ENCODE results near the gene PDCD2L. TPM values are rescaled to one million over a fixed set of nuclear protein-coding genes. Genes with fewer than 3 reads are reported as not detected.
A peak's percentile ranks its signal among the peaks of the same experiment; 100 is the strongest.

Gene PDCD2L
- total RNA-seq, 2 experiments from 2014 or later = 3.8 to 3.9 TPM

GRCh38 chr19:34403784-34404108 lies 453 bp upstream of the PDCD2L start:
- POLR2A ChIA-PET = interaction anchor here (0.9 to 3.2 kb wide), 4 partner anchors 8 to 38 kb away, joined by 3 to 30 read pairs (median 3); partner anchors contain the start of genes GPI and UBA2
- CTCF ChIA-PET = no interaction called here
- H3K4me1 ChIP-seq (ENCODE audit: insufficient read depth, low read length) = peaks cover 10% of the 10 kb centered on the region

GRCh38 chr19:34405892-34406660 lies 1.9 kb downstream of the PDCD2L start:
- peaks cover 26% of the 10 kb centered on the region for H3K36me3 Mint-ChIP-seq (ENCODE audit: low read depth)
- H3K4me1 Mint-ChIP-seq (ENCODE audit: low read depth) = peaks cover 30% of the 10 kb centered on the region
- intact Hi-C loops (cut with DNase I, micrococcal nuclease) = loop anchor here in 1 of 2 experiments (2.0 to 10.0 kb wide), 3 partner anchors 23 to 269 kb away; partner anchors contain the start of genes SCGB2B2, UBA2 and ZNF302

More at GRCh38 chr19:34403784-34404108, 453 bp upstream of the PDCD2L start:
- DNase-seq (no peak), ATAC-seq (ENCODE audit: poor library complexity) (no peak)
- H3K9me3 ChIP-seq (ENCODE audit: control insufficient read depth in 1 of 2, insufficient read depth in 1 of 2, low read length in 2 of 2) = no peaks in the 10 kb centered on the region
- H3K27me3 Mint-ChIP-seq = no peaks in the 10 kb centered on the region
- no peaks in the 10 kb centered on the region for H3K9me3 Mint-ChIP-seq
- H3K4me3 ChIP-seq (ENCODE audit: low read length) = peak overlapping the region; percentile 98
- peak overlapping the region in 1 of 2 donors; percentile 72 for H3K27ac ChIP-seq (ENCODE audit: low read depth in 1 of 2, low read length in 2 of 2)
- H3K27ac Mint-ChIP-seq = peak overlapping the region; percentile 86
- peaks cover 19% of the 10 kb centered on the region for H3K4me1 Mint-ChIP-seq (ENCODE audit: low read depth)
- TF ChIP-seq CTCF (IDR thresholded peaks at IDR 0.05) = no peak
- H3K36me3 Mint-ChIP-seq (ENCODE audit: low read depth) = peaks cover 27% of the 10 kb centered on the region
- intact Hi-C loops (cut with DNase I, micrococcal nuclease) = loop anchor here (1.0 to 10.0 kb wide), 5 partner anchors 25 to 271 kb away; partner anchors contain the start of genes SCGB2B2 (in 1 of the 2), UBA2 (in 1 of the 2) and ZNF302 (in 1 of the 2)
- H3K36me3 ChIP-seq (ENCODE audit: insufficient read depth, low read length) = peaks cover 19% of the 10 kb centered on the region
- H3K4me3 Mint-ChIP-seq = peak overlapping the region; percentile 95
- no peaks in the 10 kb centered on the region for H3K27me3 ChIP-seq (ENCODE audit: control insufficient read depth in 1 of 2, insufficient read depth in 2 of 2, low read length in 2 of 2)

GRCh38 chr19:34408411-34408810 lies 4.2 kb downstream of the PDCD2L start:
- intact Hi-C loops (cut with DNase I, micrococcal nuclease) = loop anchor here in 1 of 2 experiments (2.0 to 10.0 kb wide), 2 partner anchors 16 to 266 kb away; partner anchors contain the start of genes SCGB2B2 and ZNF302
- no peaks in the 10 kb centered on the region for H3K9me3 ChIP-seq (ENCODE audit: control insufficient read depth in 1 of 2, insufficient read depth in 1 of 2, low read length in 2 of 2)
- peaks cover 26% of the 10 kb centered on the region for H3K4me1 Mint-ChIP-seq (ENCODE audit: low read depth)
- peaks cover 22% of the 10 kb centered on the region for H3K36me3 ChIP-seq (ENCODE audit: insufficient read depth, low read length)
- no peak overlapping the region for H3K4me3 ChIP-seq (ENCODE audit: low read length)
- ATAC-seq (ENCODE audit: poor library complexity) = no peak
- H3K27me3 ChIP-seq (ENCODE audit: control insufficient read depth in 1 of 2, insufficient read depth in 2 of 2, low read length in 2 of 2) = no peaks in the 10 kb centered on the region
- H3K4me1 ChIP-seq (ENCODE audit: insufficient read depth, low read length) = peaks cover 10% of the 10 kb centered on the region
- CTCF ChIA-PET = no interaction called here
- no peak for DNase-seq
- H3K27ac ChIP-seq (ENCODE audit: low read depth in 1 of 2, low read length in 2 of 2) = no peak overlapping the region
- H3K9me3 Mint-ChIP-seq = no peaks in the 10 kb centered on the region
- no peaks in the 10 kb centered on the region for H3K27me3 Mint-ChIP-seq
- TF ChIP-seq CTCF (IDR thresholded peaks at IDR 0.05) = no peak
- no peak overlapping the region for H3K27ac Mint-ChIP-seq
- POLR2A ChIA-PET = no interaction called here
- peaks cover 40% of the 10 kb centered on the region for H3K36me3 Mint-ChIP-seq (ENCODE audit: low read depth)
- H3K4me3 Mint-ChIP-seq = no peak overlapping the region

More at GRCh38 chr19:34405892-34406660, 1.9 kb downstream of the PDCD2L start:
- no peak for ATAC-seq (ENCODE audit: poor library complexity)
- H3K27me3 Mint-ChIP-seq = no peaks in the 10 kb centered on the region
- no peaks in the 10 kb centered on the region for H3K9me3 Mint-ChIP-seq
- Histone ChIP-seq H3K4me3 (ENCODE audit: low read length) (no peak overlapping the region), H3K36me3 (ENCODE audit: insufficient read depth, low read length) (peaks cover 16% of the 10 kb centered on the region), H3K9me3 (ENCODE audit: control insufficient read depth in 1 of 2, insufficient read depth in 1 of 2, low read length in 2 of 2) (no peaks in the 10 kb centered on the region), H3K4me1 (ENCODE audit: insufficient read depth, low read length) (peaks cover 10% of the 10 kb centered on the region), H3K27me3 (ENCODE audit: control insufficient read depth in 1 of 2, insufficient read depth in 2 of 2, low read length in 2 of 2) (no peaks in the 10 kb centered on the region), H3K27ac (ENCODE audit: low read depth in 1 of 2, low read length in 2 of 2) (no peak overlapping the region)
- no peak for DNase-seq
- POLR2A ChIA-PET = interaction anchor here (0.6 to 3.2 kb wide), 3 partner anchors 21 to 255 kb away, joined by 3 to 30 read pairs (median 3); partner anchors contain the start of gene UBA2
- TF ChIP-seq CTCF (IDR thresholded peaks at IDR 0.05) = no peak
- H3K27ac Mint-ChIP-seq = no peak overlapping the region
- CTCF ChIA-PET = interaction anchor here (1.8 kb wide), 1 partner anchor 24 kb away, joined by 6 read pairs; no protein-coding TSS in a partner anchor
- H3K4me3 Mint-ChIP-seq = peak overlapping the region; percentile 67

Measured in CD4-positive, alpha-beta T cell (primary cell).